Measurements from ENCODE around the gene DNER. TPM values are rescaled to one million over a fixed set of nuclear protein-coding genes. Genes with fewer than 3 reads are reported as not detected.

The DNER gene
- polyA plus RNA-seq, 3 donors: 0.12 to 0.20 (median 0.16) TPM

DNA sequence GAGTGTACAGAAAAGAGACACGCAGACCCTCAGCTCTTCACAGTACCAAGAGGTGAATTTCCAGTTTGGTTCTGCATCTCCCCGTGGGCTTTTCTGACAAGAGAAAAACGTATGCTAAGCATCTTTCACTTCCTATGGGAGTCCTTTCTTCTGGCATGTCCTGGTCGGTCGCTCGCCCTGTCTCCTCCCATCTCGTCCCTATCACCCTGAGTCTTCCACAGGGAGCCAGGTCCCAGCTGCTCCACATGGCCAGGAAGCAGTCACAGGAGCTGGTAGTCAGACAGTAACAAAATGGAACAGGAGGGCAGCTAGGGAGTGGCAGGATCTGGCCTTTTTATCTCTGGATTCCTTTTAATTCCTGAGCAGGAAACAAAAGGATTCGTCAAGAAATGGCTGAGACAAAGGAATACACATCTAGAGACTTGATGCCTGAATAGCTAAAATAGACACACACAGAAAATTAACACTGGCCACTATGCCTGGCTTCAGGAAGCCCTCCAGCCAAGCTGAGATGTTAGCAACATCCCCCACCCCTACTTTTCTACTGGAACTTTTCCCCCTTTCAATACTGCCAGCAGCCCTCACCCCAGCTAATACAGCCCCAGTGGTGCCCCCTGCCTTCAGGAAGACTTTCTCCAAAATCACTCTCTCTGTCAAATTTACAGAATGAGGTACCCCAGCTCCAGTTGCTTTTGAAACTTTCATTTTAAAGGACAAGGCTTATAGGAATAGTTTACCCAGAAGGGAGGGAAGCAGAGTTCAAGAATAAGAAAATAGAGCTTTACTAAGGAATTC is 136.1 kb downstream of the DNER start:
- H3K36me3 Mint-ChIP-seq: no peaks in the 10 kb centered on the region
- Histone ChIP-seq H3K4me3 (replicated peaks in 1 of 3; ENCODE audit: low read depth in 2 of 3, low read length in 3 of 3) (no peak overlapping the region), H3K9ac (ENCODE audit: insufficient read depth, low read length, poor library complexity, severe bottlenecking) (no peak overlapping the region), H3K27ac (ENCODE audit: low read depth in 1 of 2, low read length in 2 of 2) (no peak overlapping the region), H3K79me2 (ENCODE audit: insufficient read depth, low read length) (no peaks in the 10 kb centered on the region), H3K27me3 (ENCODE audit: control insufficient read depth in 2 of 2, insufficient read depth in 2 of 2, low read length in 2 of 2) (no peaks in the 10 kb centered on the region), H2AFZ (ENCODE audit: insufficient read depth, low read depth, low read length, poor library complexity, severe bottlenecking) (no peak overlapping the region), H3K4me1 (ENCODE audit: control insufficient read depth in 1 of 2, insufficient read depth in 2 of 2, low read length in 2 of 2) (no peaks in the 10 kb centered on the region), H3K36me3 (replicated peaks in 1 of 2; ENCODE audit: control insufficient read depth in 1 of 2, insufficient read depth in 2 of 2, low read length in 2 of 2) (no peaks in the 10 kb centered on the region), H3K4me2 (replicated peaks; ENCODE audit: extremely low read depth, low read length, poor library complexity, severe bottlenecking) (no peak overlapping the region), H4K20me1 (ENCODE audit: insufficient read depth, low read length) (no peaks in the 10 kb centered on the region), H3K9me3 (replicated peaks in 1 of 2; ENCODE audit: control insufficient read depth in 1 of 2, insufficient read depth in 1 of 2, low read length in 2 of 2) (no peaks in the 10 kb centered on the region)
- DNase-seq: no peak
- H3K4me1 Mint-ChIP-seq: no peaks in the 10 kb centered on the region
- H3K4me3 Mint-ChIP-seq: no peak overlapping the region
- H3K9me3 Mint-ChIP-seq: no peaks in the 10 kb centered on the region
- intact Hi-C loops (cut with micrococcal nuclease): no loop called here
- TF ChIP-seq, protein P1, sequence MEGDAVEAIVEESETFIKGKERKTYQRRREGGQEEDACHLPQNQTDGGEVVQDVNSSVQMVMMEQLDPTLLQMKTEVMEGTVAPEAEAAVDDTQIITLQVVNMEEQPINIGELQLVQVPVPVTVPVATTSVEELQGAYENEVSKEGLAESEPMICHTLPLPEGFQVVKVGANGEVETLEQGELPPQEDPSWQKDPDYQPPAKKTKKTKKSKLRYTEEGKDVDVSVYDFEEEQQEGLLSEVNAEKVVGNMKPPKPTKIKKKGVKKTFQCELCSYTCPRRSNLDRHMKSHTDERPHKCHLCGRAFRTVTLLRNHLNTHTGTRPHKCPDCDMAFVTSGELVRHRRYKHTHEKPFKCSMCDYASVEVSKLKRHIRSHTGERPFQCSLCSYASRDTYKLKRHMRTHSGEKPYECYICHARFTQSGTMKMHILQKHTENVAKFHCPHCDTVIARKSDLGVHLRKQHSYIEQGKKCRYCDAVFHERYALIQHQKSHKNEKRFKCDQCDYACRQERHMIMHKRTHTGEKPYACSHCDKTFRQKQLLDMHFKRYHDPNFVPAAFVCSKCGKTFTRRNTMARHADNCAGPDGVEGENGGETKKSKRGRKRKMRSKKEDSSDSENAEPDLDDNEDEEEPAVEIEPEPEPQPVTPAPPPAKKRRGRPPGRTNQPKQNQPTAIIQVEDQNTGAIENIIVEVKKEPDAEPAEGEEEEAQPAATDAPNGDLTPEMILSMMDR (IDR thresholded peaks at IDR 0.05): no peak
- H3K27me3 Mint-ChIP-seq (ENCODE audit: low read depth in 3 of 3): peaks cover 6 to 15% (median 7%) of the 10 kb centered on the region in 3 donors
- WGBS (ENCODE audit: insufficient coverage): 92% methylated on average over 3 of the region's 8 CpGs
- H3K27ac Mint-ChIP-seq: peak overlapping the region in 2 of 7 donors; percentile 20 to 28

DNA sequence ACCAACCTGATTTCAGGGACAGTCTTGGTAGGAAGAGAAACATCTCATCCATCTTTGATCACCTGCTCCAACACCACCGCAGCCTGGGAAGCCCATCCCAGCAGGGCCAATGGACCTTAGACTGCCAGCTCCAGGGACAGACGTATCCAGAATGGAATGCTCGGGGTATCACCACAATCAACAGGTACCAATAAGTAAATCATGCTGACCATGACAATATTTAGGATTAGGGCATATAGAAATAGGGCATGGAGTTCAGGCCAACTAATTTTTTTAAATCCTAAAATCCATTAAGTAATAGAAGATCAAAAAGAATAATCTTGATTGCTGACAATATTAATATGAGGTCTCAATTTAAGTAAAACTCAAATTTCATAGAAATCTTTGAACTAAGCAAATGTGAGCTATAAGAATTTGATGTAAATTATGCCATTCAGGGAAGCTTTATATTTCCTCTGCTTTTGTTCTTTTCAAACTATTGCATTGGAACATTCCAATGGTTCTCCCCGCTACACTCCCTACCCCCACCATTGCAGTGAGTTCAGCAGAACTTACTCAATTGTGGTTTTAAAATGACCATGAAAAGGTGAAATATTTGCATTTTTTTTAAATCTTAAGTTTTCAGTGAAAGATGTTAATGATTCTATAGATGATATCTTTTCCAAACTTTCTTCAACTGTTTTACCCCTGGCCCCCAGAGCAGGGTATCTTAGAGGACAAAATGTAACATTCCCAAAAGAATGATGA is 138.6 kb downstream of the DNER start:
- WGBS (ENCODE audit: insufficient coverage): 100% methylated on average over 1 of the region's 4 CpGs
- Mint-ChIP-seq H3K27ac (peak overlapping the region in 1 of 7 donors; percentile 20), H3K9me3 (no peaks in the 10 kb centered on the region), H3K27me3 (ENCODE audit: low read depth in 3 of 3) (peaks cover 4 to 10% (median 7%) of the 10 kb centered on the region in 3 donors), H3K4me3 (no peak overlapping the region), H3K36me3 (no peaks in the 10 kb centered on the region), H3K4me1 (no peaks in the 10 kb centered on the region)
- H3K36me3 ChIP-seq (replicated peaks in 1 of 2; ENCODE audit: control insufficient read depth in 1 of 2, insufficient read depth in 2 of 2, low read length in 2 of 2): no peaks in the 10 kb centered on the region
- no peaks in the 10 kb centered on the region for H4K20me1 ChIP-seq (ENCODE audit: insufficient read depth, low read length)
- H3K4me1 ChIP-seq (ENCODE audit: control insufficient read depth in 1 of 2, insufficient read depth in 2 of 2, low read length in 2 of 2): no peaks in the 10 kb centered on the region
- H3K4me3 ChIP-seq (replicated peaks in 1 of 3; ENCODE audit: low read depth in 2 of 3, low read length in 3 of 3): no peak overlapping the region
- DNase-seq: no peak
- no peaks in the 10 kb centered on the region for H3K27me3 ChIP-seq (ENCODE audit: control insufficient read depth in 2 of 2, insufficient read depth in 2 of 2, low read length in 2 of 2)
- no peak overlapping the region for H2AFZ ChIP-seq (ENCODE audit: insufficient read depth, low read depth, low read length, poor library complexity, severe bottlenecking)
- no peak overlapping the region for H3K27ac ChIP-seq (ENCODE audit: low read depth in 1 of 2, low read length in 2 of 2)
- no peak overlapping the region for H3K9ac ChIP-seq (ENCODE audit: insufficient read depth, low read length, poor library complexity, severe bottlenecking)
- H3K4me2 ChIP-seq (replicated peaks; ENCODE audit: extremely low read depth, low read length, poor library complexity, severe bottlenecking): no peak overlapping the region
- TF ChIP-seq, protein P1 (IDR thresholded peaks at IDR 0.05): no peak
- no peaks in the 10 kb centered on the region for H3K9me3 ChIP-seq (replicated peaks in 1 of 2; ENCODE audit: control insufficient read depth in 1 of 2, insufficient read depth in 1 of 2, low read length in 2 of 2)
- H3K79me2 ChIP-seq (ENCODE audit: insufficient read depth, low read length): no peaks in the 10 kb centered on the region
- intact Hi-C loops (cut with micrococcal nuclease): no loop called here
